Fibroblast of lung (primary cell): ENCODE data around the gene FASTKD1. TPM values are rescaled to one million over a fixed set of nuclear protein-coding genes. Genes with fewer than 3 reads are reported as not detected.
"Not testable (repeated sequence)": the region's sequence is repeated elsewhere in the genome, so short reads cannot be mapped to it uniquely, and the experiment has no call there.

Source experiments
- DNase-seq, 2 donors: peaks; one replicate each; pipeline versions ENCODE4 v3.0.0 to v3.0.0-alpha.2; 2010; ENCODE audit warnings: low read depth in 2 of 2
- H2AFZ ChIP-seq: 2 replicates; pipeline ENCODE4 v1.5.1; 2012; ENCODE audit warnings: low read length, control low read depth, inconsistent platforms
- H3K27ac ChIP-seq: 2 replicates; pipeline ENCODE4 v1.5.1; 2011; ENCODE audit warnings: low read length, control low read depth; ENCODE audit not compliant: insufficient read depth
- H3K27me3 ChIP-seq: 2 replicates; pipeline ENCODE4 v1.5.1; 2011; ENCODE audit warnings: mild to moderate bottlenecking, low read length; ENCODE audit not compliant: control insufficient read depth, insufficient read depth
- H3K36me3 ChIP-seq: 2 replicates; pipeline ENCODE4 v1.5.1; 2011; ENCODE audit warnings: low read length; ENCODE audit not compliant: control insufficient read depth, insufficient read depth
- H3K4me1 ChIP-seq: 2 replicates; pipeline ENCODE4 v1.5.1; 2011; ENCODE audit warnings: low read length; ENCODE audit not compliant: control insufficient read depth, insufficient read depth; ENCODE audit errors: extremely low read depth
- H3K4me2 ChIP-seq: 2 replicates; pipeline ENCODE4 v1.5.1; 2011; ENCODE audit warnings: low read length, control low read depth; ENCODE audit not compliant: insufficient read depth; ENCODE audit errors: extremely low read depth
- H3K4me3 ChIP-seq, 4 experiments: fragments of 200-600 bp in 1 of 4; sonication (generic) in 1 of 4; replicated peaks in 1 of 4; 2 replicates each; pipeline ENCODE4 v1.5.1; 2011 to 2016; ENCODE audit warnings: low read length in 4 of 4, low read depth in 3 of 4, mild to moderate bottlenecking in 3 of 4, control low read depth in 2 of 4, inconsistent platforms in 1 of 4, mixed read lengths in 1 of 4; ENCODE audit not compliant: insufficient read depth in 1 of 4; ENCODE audit errors: control extremely low read depth in 1 of 4
- H3K79me2 ChIP-seq: 2 replicates; pipeline ENCODE4 v1.5.1; 2012; ENCODE audit warnings: mild to moderate bottlenecking, low read length, inconsistent platforms; ENCODE audit not compliant: control insufficient read depth, insufficient read depth
- H3K9ac ChIP-seq: 2 replicates; pipeline ENCODE4 v1.5.1; 2011; ENCODE audit warnings: mild to moderate bottlenecking, low read length, control low read depth; ENCODE audit not compliant: insufficient read depth
- H3K9me3 ChIP-seq: 2 replicates; pipeline ENCODE4 v1.5.1; 2012; ENCODE audit warnings: low read depth, low read length; ENCODE audit not compliant: control insufficient read depth, insufficient read depth
- H4K20me1 ChIP-seq: 2 replicates; pipeline ENCODE4 v1.5.1; 2011; ENCODE audit warnings: low read length; ENCODE audit not compliant: control insufficient read depth, insufficient read depth; ENCODE audit errors: extremely low read depth
- CTCF ChIP-seq, 2 donors: IDR thresholded peaks in 1 of 2; conservative IDR thresholded peaks in 1 of 2; 1 replicate in 1 of 2; 2 replicates in 1 of 2; pipeline ENCODE4 v1.5.1; 2011 to 2012; ENCODE audit warnings: low read length in 2 of 2, control low read depth in 1 of 2, inconsistent platforms in 1 of 2, low read depth in 1 of 2, mild to moderate bottlenecking in 1 of 2
- EZH2 ChIP-seq: IDR thresholded peaks from 2 replicates; pipeline ENCODE4 v1.5.1; 2012; ENCODE audit warnings: low read length, control low read depth, mild to moderate bottlenecking; ENCODE audit errors: missing control alignments
- polyA plus RNA-seq, 2 donors: library from polyadenylated mRNA; depleted of rRNA in 1 of 2; stranded (reverse) in 1 of 2; unstranded in 1 of 2; fragments of >200 nt; gene quantifications; 2 replicates each; pipeline ENCODE4 v1.2.1, GENCODE V29; 2011 to 2012; ENCODE audit warnings: missing spikeins in 1 of 2
- total RNA-seq: library from RNA; depleted of rRNA; stranded (reverse); fragments of >200 nt; gene quantifications from 2 replicates; pipeline ENCODE4 v1.2.1, GENCODE V29; 2014

Gene FASTKD1
- total and polyA plus RNA-seq, 2 donors (not counting 1 experiment from before 2014, with no cell fraction given) = 11.8 to 19.3 TPM

GRCh38 chr2:169520896-169521295 lies 52.8 kb downstream of the FASTKD1 start:
- TF ChIP-seq EZH2 = no peak
- no peak overlapping the region for H3K27ac ChIP-seq
- H2AFZ ChIP-seq = no peak overlapping the region
- H3K9ac ChIP-seq = no peak overlapping the region
- H3K9me3 ChIP-seq = no peaks in the 10 kb centered on the region
- H3K4me2 ChIP-seq = no peak overlapping the region
- no peaks in the 10 kb centered on the region for H3K27me3 ChIP-seq
- H3K79me2 ChIP-seq = no peaks in the 10 kb centered on the region
- peak in 1 of 2 donors; percentile 49 for DNase-seq
- no peak overlapping the region for H3K4me3 ChIP-seq
- H3K4me1 ChIP-seq = no peaks in the 10 kb centered on the region
- no peaks in the 10 kb centered on the region for H4K20me1 ChIP-seq
- no peaks in the 10 kb centered on the region for H3K36me3 ChIP-seq

DNA sequence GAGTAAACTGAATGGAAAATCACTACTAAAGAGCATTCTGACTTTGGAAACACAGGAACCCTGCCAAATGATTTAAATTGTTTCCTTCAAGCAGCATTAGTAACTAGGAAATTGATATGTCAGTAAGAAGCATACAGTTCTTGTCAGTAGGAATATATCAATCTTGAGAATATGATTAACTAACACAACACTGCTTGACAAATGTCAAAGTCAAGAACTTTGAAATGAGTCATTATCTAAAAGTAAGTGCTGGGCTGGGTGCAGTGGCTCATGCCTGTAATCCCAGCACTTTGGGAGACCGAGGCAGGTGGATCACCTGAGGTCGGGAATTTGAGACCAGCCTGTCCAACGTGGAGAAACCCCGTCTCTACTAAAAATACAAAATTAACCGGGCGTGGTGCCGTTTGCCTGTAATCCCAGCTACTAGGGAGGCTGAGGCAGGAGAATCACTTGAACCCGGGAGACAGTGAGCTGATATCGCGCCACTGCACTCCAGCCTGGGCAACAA lies 57.1 kb downstream of the FASTKD1 start:
- H3K9me3 ChIP-seq, H3K4me1 ChIP-seq, H3K4me3 ChIP-seq, H3K27me3 ChIP-seq, H3K27ac ChIP-seq, DNase-seq, H3K79me2 ChIP-seq, H3K36me3 ChIP-seq, H2AFZ ChIP-seq, H3K9ac ChIP-seq, H3K4me2 ChIP-seq, H4K20me1 ChIP-seq: not testable (repeated sequence)

DNA sequence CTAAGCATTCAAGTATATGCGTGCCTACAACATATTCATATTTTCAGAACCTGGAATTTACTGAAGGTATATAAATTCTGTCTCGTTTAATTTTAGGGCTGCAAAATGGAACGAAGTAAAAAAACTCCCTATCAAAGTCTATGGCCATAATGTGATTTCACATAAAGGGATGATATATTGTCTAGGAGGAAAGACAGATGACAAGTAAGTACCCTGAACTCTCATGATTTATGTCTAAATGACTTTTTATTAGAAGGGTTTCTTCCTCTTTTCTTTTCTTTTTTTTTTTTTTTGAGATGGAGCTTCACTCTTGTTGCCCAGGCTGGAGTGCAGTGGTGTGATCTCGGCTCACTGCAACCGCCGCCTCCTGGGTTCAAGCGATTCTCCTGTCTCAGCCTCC lies 58.9 kb downstream of the FASTKD1 start:
- not testable (repeated sequence) for H3K79me2 ChIP-seq, H3K4me3 ChIP-seq, H3K9ac ChIP-seq, DNase-seq, H3K9me3 ChIP-seq, H3K36me3 ChIP-seq, H3K27me3 ChIP-seq, H3K4me1 ChIP-seq, H3K27ac ChIP-seq, H3K4me2 ChIP-seq, H2AFZ ChIP-seq, H4K20me1 ChIP-seq

DNA sequence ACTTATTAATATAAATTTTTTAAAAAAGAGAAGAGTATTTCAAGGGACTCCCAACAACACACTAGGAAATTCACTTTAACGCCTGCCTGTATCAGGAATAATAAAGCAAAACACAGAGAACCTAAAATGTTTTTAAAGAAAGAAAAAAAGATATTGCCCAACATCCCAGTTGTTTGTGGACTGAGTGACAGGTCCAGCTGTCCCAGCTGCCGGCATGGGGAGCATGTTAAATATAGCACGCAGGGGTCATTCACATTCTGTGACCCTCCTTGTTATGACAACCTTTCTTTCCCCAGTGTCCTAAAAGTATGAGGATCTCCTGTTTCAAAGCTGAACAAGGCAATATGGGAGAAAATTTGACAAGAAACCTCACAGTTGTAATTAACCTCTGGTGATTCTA lies 59.7 kb downstream of the FASTKD1 start:
- no peaks in the 10 kb centered on the region for H3K36me3 ChIP-seq
- H3K79me2 ChIP-seq = no peaks in the 10 kb centered on the region
- H3K27ac ChIP-seq = no peak overlapping the region
- no peak overlapping the region for H3K4me2 ChIP-seq
- no peaks in the 10 kb centered on the region for H3K27me3 ChIP-seq
- no peak overlapping the region for H2AFZ ChIP-seq
- peak in 1 of 2 donors; percentile 49 for DNase-seq
- TF ChIP-seq EZH2 (no peak), CTCF (conservative IDR thresholded peaks at IDR 0.05 in 1 of 2, IDR thresholded peaks at IDR 0.05 in 1 of 2; ENCODE audit: low read depth in 1 of 2, low read length in 2 of 2) (no peak)
- no peaks in the 10 kb centered on the region for H4K20me1 ChIP-seq
- H3K4me3 ChIP-seq = no peak overlapping the region
- H3K9ac ChIP-seq = no peak overlapping the region
- H3K9me3 ChIP-seq = no peaks in the 10 kb centered on the region
- peaks cover 8% of the 10 kb centered on the region for H3K4me1 ChIP-seq
